GM23338 (cell line): ENCODE results near the gene ANG. TPM values are rescaled to one million over a fixed set of nuclear protein-coding genes. Genes with fewer than 3 reads are reported as not detected.

ENCODE experiments used
- ATAC-seq: fragments of 200-7000 bp; cut with Tn5 transposase; 3 replicates; pipeline ENCODE4 v1.9.1; 2020
- DNase-seq: peaks from one replicate; pipeline ENCODE4 v3.0.0-alpha.2; 2015; ENCODE audit warnings: low spot score
- H2AFZ ChIP-seq: fragments of 200-600 bp; sonication (generic); 2 replicates; pipeline ENCODE4 v1.8.0; 2016; ENCODE audit warnings: antibody characterized with exemption, mild to moderate bottlenecking, moderate library complexity
- H3F3A ChIP-seq: fragments of 200-600 bp; sonication (generic); replicated peaks from 2 replicates; pipeline ENCODE4 v1.8.0; 2017; ENCODE audit warnings: antibody characterized with exemption, mixed run types, low read depth
- H3K27ac ChIP-seq: fragments of 200-600 bp; sonication (generic); 2 replicates; pipeline ENCODE4 v1.6.1; 2016; ENCODE audit warnings: low read depth
- H3K27me3 ChIP-seq: fragments of 200-600 bp; sonication (generic); 2 replicates; pipeline ENCODE4 v1.8.0; 2016; ENCODE audit warnings: mild to moderate bottlenecking, mixed run types, moderate library complexity; ENCODE audit not compliant: insufficient read depth
- H3K36me3 ChIP-seq: fragments of 200-600 bp; sonication (generic); 2 replicates; pipeline ENCODE4 v1.8.0; 2016; ENCODE audit warnings: mild to moderate bottlenecking; ENCODE audit not compliant: insufficient read depth
- H3K4me1 ChIP-seq: fragments of 200-600 bp; sonication (generic); 2 replicates; pipeline ENCODE4 v1.8.0; 2016; ENCODE audit warnings: mild to moderate bottlenecking, moderate library complexity; ENCODE audit not compliant: insufficient read depth
- H3K4me2 ChIP-seq: fragments of 200-600 bp; sonication (generic); 2 replicates; pipeline ENCODE4 v1.7.1; 2017; ENCODE audit warnings: mixed run types
- H3K4me3 ChIP-seq: fragments of 200-600 bp; sonication (generic); 2 replicates; pipeline ENCODE4 v1.6.1; 2016; ENCODE audit warnings: mixed run types
- H3K79me2 ChIP-seq: fragments of 200-600 bp; sonication (generic); replicated peaks from 2 replicates; pipeline ENCODE4 v1.8.0; 2017; ENCODE audit warnings: mild to moderate bottlenecking; ENCODE audit not compliant: insufficient read depth
- H3K9me2 ChIP-seq: fragments of 200-600 bp; sonication (generic); 2 replicates; pipeline ENCODE4 v1.8.0; 2017; ENCODE audit not compliant: insufficient read depth
- H4K20me1 ChIP-seq: fragments of 200-600 bp; sonication (generic); replicated peaks from 2 replicates; pipeline ENCODE4 v1.8.0; 2017; ENCODE audit warnings: mild to moderate bottlenecking; ENCODE audit not compliant: insufficient read depth
- H3K27ac Mint-ChIP-seq: 2 replicates; pipeline ENCODE4 v1.8.0; 2020; ENCODE audit warnings: inconsistent platforms, mild to moderate bottlenecking, moderate library complexity, mixed read lengths
- H3K27me3 Mint-ChIP-seq: 3 replicates; pipeline ENCODE4 v1.8.0; 2022; ENCODE audit warnings: low read depth, mild to moderate bottlenecking, moderate library complexity, mixed read lengths, inconsistent platforms; ENCODE audit not compliant: insufficient read depth, poor library complexity
- H3K36me3 Mint-ChIP-seq: 3 replicates; pipeline ENCODE4 v1.8.0; 2021; ENCODE audit warnings: low read depth, mild to moderate bottlenecking, inconsistent platforms, moderate library complexity, mixed read lengths
- H3K4me1 Mint-ChIP-seq: 3 replicates; pipeline ENCODE4 v1.8.0; 2020; ENCODE audit warnings: mild to moderate bottlenecking, inconsistent platforms, mixed read lengths
- H3K4me3 Mint-ChIP-seq: 3 replicates; pipeline ENCODE4 v1.8.0; 2021; ENCODE audit warnings: moderate library complexity, mild to moderate bottlenecking, inconsistent platforms, mixed read lengths
- H3K9me3 Mint-ChIP-seq: 3 replicates; pipeline ENCODE4 v1.8.0; 2020; ENCODE audit warnings: moderate library complexity, mild to moderate bottlenecking, inconsistent platforms, mixed read lengths
- CREB1 ChIP-seq: fragments of 250-450 bp; sonication (Bioruptor Pico); IDR thresholded peaks from 2 replicates; pipeline ENCODE4 v1.5.0; 2020; ENCODE audit warnings: low read depth, mild to moderate bottlenecking, moderate library complexity
- CTCF ChIP-seq, 2 experiments: fragments of 200-600 bp in 1 of 2; sonication (generic) in 1 of 2; conservative IDR thresholded peaks; 2 replicates each; pipeline versions ENCODE4 v1.5.1 to v1.6.1; 2016 to 2017; ENCODE audit warnings: antibody characterized with exemption in 2 of 2, low read depth in 2 of 2, mild to moderate bottlenecking in 2 of 2, moderate library complexity in 1 of 2
- ETS1 ChIP-seq: IDR thresholded peaks from 2 replicates; pipeline ENCODE4 v1.6.1; 2016; ENCODE audit warnings: antibody characterized with exemption
- EZH2 ChIP-seq: fragments of 200-600 bp; sonication (generic); IDR thresholded peaks from one replicate; pipeline ENCODE4 v1.8.0; 2017; ENCODE audit warnings: antibody characterized with exemption, mild to moderate bottlenecking, low read depth; ENCODE audit not compliant: unreplicated experiment
- EZH2phosphoT487 ChIP-seq: fragments of 200-600 bp; sonication (generic); IDR thresholded peaks from one replicate; pipeline ENCODE4 v1.8.1; 2018; ENCODE audit warnings: antibody characterized with exemption; ENCODE audit not compliant: unreplicated experiment
- JUNB ChIP-seq: IDR thresholded peaks from one replicate; pipeline ENCODE4 v1.6.1; 2016; ENCODE audit warnings: antibody characterized with exemption; ENCODE audit not compliant: unreplicated experiment
- NANOG ChIP-seq: IDR thresholded peaks from 2 replicates; pipeline ENCODE4 v1.6.1; 2016; ENCODE audit warnings: antibody characterized with exemption, borderline replicate concordance
- POLR2AphosphoS5 ChIP-seq: IDR thresholded peaks from 2 replicates; pipeline ENCODE4 v1.6.1; 2016; ENCODE audit warnings: antibody characterized with exemption, low read depth
- STAT1 ChIP-seq: IDR thresholded peaks from one replicate; pipeline ENCODE4 v1.6.1; 2016; ENCODE audit warnings: antibody characterized with exemption; ENCODE audit not compliant: unreplicated experiment
- ZNF114 ChIP-seq: fragments of 250-450 bp; sonication (Bioruptor Pico); IDR thresholded peaks from 2 replicates; pipeline ENCODE4 v1.5.0; 2020; ENCODE audit warnings: mild to moderate bottlenecking, moderate library complexity
- ZNF331 ChIP-seq: fragments of 250-450 bp; sonication (Bioruptor Pico); IDR thresholded peaks from 2 replicates; pipeline ENCODE4 v1.5.0; 2020; ENCODE audit warnings: low read depth, mild to moderate bottlenecking, moderate library complexity
- ZNF462 ChIP-seq: fragments of 250-450 bp; sonication (Bioruptor Pico); IDR thresholded peaks from 2 replicates; pipeline ENCODE4 v1.5.0; 2020; ENCODE audit warnings: mild to moderate bottlenecking, moderate library complexity
- polyA plus RNA-seq: library from polyadenylated mRNA; unstranded; fragments of >200 nt; fragmentation: Nextera tagmentation; extraction: Ambion mirVana; gene quantifications from 2 replicates; pipeline ENCODE4 v1.2.1, GENCODE V29; 2016
- total RNA-seq: library from RNA; depleted of rRNA; stranded (reverse); fragments of >200 nt; shearing (Covaris generic); gene quantifications from 2 replicates; pipeline ENCODE4 v1.2.3, GENCODE V29; 2014
- TF ChIP-seq, protein P1 (sequence below): IDR thresholded peaks from one replicate; pipeline ENCODE4 v1.6.1; 2018; ENCODE audit warnings: antibody characterized with exemption; ENCODE audit not compliant: unreplicated experiment

ANG gene
- total and polyA plus RNA-seq, 2 experiments from 2014 or later, result 2.3 to 3.7 TPM

DNA sequence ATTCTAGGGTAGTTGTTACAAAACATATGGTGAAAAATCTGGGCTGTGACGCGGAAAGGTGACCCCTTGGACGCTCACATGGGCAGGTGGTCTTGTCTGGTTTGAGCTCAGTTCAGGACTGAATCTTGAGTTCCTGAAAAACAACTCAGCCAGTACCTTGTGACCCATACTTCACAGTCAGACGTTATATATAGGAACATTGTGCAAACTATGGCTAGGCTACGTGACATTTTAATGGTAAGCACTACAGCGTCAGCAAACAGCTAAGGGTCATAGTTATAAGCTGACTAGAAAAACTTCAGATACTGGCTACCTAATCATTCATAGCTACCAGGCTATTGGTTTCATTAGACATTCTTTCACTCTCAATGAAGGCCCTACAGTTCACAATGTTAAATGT, 42.3 kb downstream of the ANG start:
- Histone ChIP-seq H3K79me2 (no peaks in the 10 kb centered on the region), H3K9me2 (peaks cover 5% of the 10 kb centered on the region), H3K36me3 (no peaks in the 10 kb centered on the region)

More for the DNA sequence above, 42.3 kb downstream of the ANG start:
- DNase-seq, result no peak
- Histone ChIP-seq H3K4me1 (peaks cover 11% of the 10 kb centered on the region; the same call in 1 of the 2 replicates), H3K4me2 (no peak overlapping the region), H3K27me3 (no peaks in the 10 kb centered on the region), H3K27ac (no peak overlapping the region), H2AFZ (no peak overlapping the region), H3F3A (no peaks in the 10 kb centered on the region), H4K20me1 (no peaks in the 10 kb centered on the region), H3K4me3 (no peak overlapping the region)
- TF ChIP-seq STAT1, result no peak
- TF ChIP-seq NANOG, result no peak
- no peak for TF ChIP-seq EZH2phosphoT487
- TF ChIP-seq ETS1, result no peak
- TF ChIP-seq, protein P1, sequence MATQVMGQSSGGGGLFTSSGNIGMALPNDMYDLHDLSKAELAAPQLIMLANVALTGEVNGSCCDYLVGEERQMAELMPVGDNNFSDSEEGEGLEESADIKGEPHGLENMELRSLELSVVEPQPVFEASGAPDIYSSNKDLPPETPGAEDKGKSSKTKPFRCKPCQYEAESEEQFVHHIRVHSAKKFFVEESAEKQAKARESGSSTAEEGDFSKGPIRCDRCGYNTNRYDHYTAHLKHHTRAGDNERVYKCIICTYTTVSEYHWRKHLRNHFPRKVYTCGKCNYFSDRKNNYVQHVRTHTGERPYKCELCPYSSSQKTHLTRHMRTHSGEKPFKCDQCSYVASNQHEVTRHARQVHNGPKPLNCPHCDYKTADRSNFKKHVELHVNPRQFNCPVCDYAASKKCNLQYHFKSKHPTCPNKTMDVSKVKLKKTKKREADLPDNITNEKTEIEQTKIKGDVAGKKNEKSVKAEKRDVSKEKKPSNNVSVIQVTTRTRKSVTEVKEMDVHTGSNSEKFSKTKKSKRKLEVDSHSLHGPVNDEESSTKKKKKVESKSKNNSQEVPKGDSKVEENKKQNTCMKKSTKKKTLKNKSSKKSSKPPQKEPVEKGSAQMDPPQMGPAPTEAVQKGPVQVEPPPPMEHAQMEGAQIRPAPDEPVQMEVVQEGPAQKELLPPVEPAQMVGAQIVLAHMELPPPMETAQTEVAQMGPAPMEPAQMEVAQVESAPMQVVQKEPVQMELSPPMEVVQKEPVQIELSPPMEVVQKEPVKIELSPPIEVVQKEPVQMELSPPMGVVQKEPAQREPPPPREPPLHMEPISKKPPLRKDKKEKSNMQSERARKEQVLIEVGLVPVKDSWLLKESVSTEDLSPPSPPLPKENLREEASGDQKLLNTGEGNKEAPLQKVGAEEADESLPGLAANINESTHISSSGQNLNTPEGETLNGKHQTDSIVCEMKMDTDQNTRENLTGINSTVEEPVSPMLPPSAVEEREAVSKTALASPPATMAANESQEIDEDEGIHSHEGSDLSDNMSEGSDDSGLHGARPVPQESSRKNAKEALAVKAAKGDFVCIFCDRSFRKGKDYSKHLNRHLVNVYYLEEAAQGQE, result no peak
- no peak for TF ChIP-seq CREB1 (CRISPR knock-in tag)
- no peak for TF ChIP-seq ZNF114 (CRISPR knock-in tag)
- no peak for TF ChIP-seq POLR2AphosphoS5
- no peak for TF ChIP-seq JUNB
- TF ChIP-seq CTCF (conservative IDR thresholded peaks at IDR 0.05; ENCODE audit: low read depth in 2 of 2), result no peak
- no peak for TF ChIP-seq ZNF331 (CRISPR knock-in tag)
- TF ChIP-seq ZNF462 (CRISPR knock-in tag), result no peak
- TF ChIP-seq EZH2, result no peak
- Mint-ChIP-seq H3K9me3 (no peaks in the 10 kb centered on the region; the same call in 2 of the 3 replicates), H3K27ac (no peak overlapping the region), H3K36me3 (no peaks in the 10 kb centered on the region), H3K4me3 (no peak overlapping the region), H3K4me1 (peaks cover 17% of the 10 kb centered on the region), H3K27me3 (peaks cover 10% of the 10 kb centered on the region)
- no peak for ATAC-seq
